NCI-H526 treated with DMSO at 0.1 percent for 48 hours (cell line): ENCODE measurements around the gene FBXO36.
"Not testable (repeated sequence)": the region's sequence is repeated elsewhere in the genome, so short reads cannot be mapped to it uniquely, and the experiment has no call there.

ENCODE experiments used
- DNase-seq: peaks from one replicate; lab custom pipeline; 2025; lab: John Stamatoyannopoulos, UW

FBXO36 gene

GRCh38 chr2:229922449-229923386 is at the start of gene FBXO36:
Gene FBXO36 (plus strand): TSS chr2:229922503. CDS start chr2:229922514, 11 bp downstream.
- DNase-seq = peak; percentile 89

GRCh38 chr2:229873123-229873581 is 49.2 kb upstream of the FBXO36 start:
- no peak for DNase-seq

- no peak for DNase-seq
Measured at GRCh38 chr2:229874647-229875046, 47.7 kb upstream of the FBXO36 start.

GRCh38 chr2:229875549-229875948 is 46.8 kb upstream of the FBXO36 start:
- no peak for DNase-seq

GRCh38 chr2:229879191-229879950 is 42.9 kb upstream of the FBXO36 start:
- no peak for DNase-seq

- DNase-seq = no peak
Measured at GRCh38 chr2:229880892-229881586, 41.3 kb upstream of the FBXO36 start.

- DNase-seq = no peak
Measured at GRCh38 chr2:229882583-229882982, 39.7 kb upstream of the FBXO36 start.

- DNase-seq = no peak
Measured at GRCh38 chr2:229884775-229885699, 37.3 kb upstream of the FBXO36 start.

GRCh38 chr2:229887441-229887840 is 34.9 kb upstream of the FBXO36 start:
- no peak for DNase-seq

- DNase-seq = no peak
Measured at GRCh38 chr2:229888031-229888430, 34.3 kb upstream of the FBXO36 start.

GRCh38 chr2:229889023-229889422 is 33.3 kb upstream of the FBXO36 start:
- no peak for DNase-seq

- DNase-seq = no peak
Measured at GRCh38 chr2:229896857-229897256, 25.4 kb upstream of the FBXO36 start.

GRCh38 chr2:229899604-229900003 is 22.7 kb upstream of the FBXO36 start:
- DNase-seq = no peak

- no peak for DNase-seq
Measured at GRCh38 chr2:229900012-229900411, 22.3 kb upstream of the FBXO36 start.

GRCh38 chr2:229900514-229900913 is 21.8 kb upstream of the FBXO36 start:
- DNase-seq = not testable (repeated sequence)

- DNase-seq = no peak
Measured at GRCh38 chr2:229901819-229902218, 20.5 kb upstream of the FBXO36 start.

GRCh38 chr2:229903037-229903436 is 19.3 kb upstream of the FBXO36 start:
- DNase-seq = no peak

- DNase-seq = no peak
Measured at GRCh38 chr2:229905601-229906000, 16.7 kb upstream of the FBXO36 start.

GRCh38 chr2:229909090-229909489 is 13.2 kb upstream of the FBXO36 start:
- no peak for DNase-seq

- DNase-seq = no peak
Measured at GRCh38 chr2:229910147-229910831, 12.0 kb upstream of the FBXO36 start.
